HG03175 (cell line): Measurements from ENCODE around the gene S100A6.
"Not testable (repeated sequence)": the region's sequence is repeated elsewhere in the genome, so short reads cannot be mapped to it uniquely, and the experiment has no call there.

ENCODE experiments used
- ATAC-seq: cut with Tn5 transposase; IDR thresholded peaks from one replicate; pipeline ENCODE4 v1.9.1; 2021; ENCODE audit warnings: mild to moderate bottlenecking, moderate library complexity; ENCODE audit not compliant: unreplicated experiment

S100A6 gene

GRCh38 chr1:153535242-153536011 lies at the start of gene S100A6:
Gene S100A6 (minus strand): TSS chr1:153535991. CDS start chr1:153535339, 652 bp downstream.
- ATAC-seq, result no peak

- ATAC-seq, result no peak
These were observed 49.2 kb upstream of the S100A6 start for GRCh38 chr1:153585006-153585405.

- ATAC-seq, result no peak
These were observed 48.2 kb upstream of the S100A6 start for GRCh38 chr1:153583976-153584375.

GRCh38 chr1:153583514-153583913 lies 47.7 kb upstream of the S100A6 start:
- ATAC-seq, result not testable (repeated sequence)

- not testable (repeated sequence) for ATAC-seq
These were observed 47.0 kb upstream of the S100A6 start for GRCh38 chr1:153582836-153583235.

- no peak for ATAC-seq
These were observed 43.1 kb upstream of the S100A6 start for GRCh38 chr1:153578936-153579335.

- ATAC-seq, result no peak
These were observed 42.7 kb upstream of the S100A6 start for GRCh38 chr1:153578490-153578889.

GRCh38 chr1:153577624-153578051 lies 41.8 kb upstream of the S100A6 start:
- no peak for ATAC-seq

GRCh38 chr1:153577138-153577537 lies 41.3 kb upstream of the S100A6 start:
- ATAC-seq, result no peak

GRCh38 chr1:153575497-153575896 lies 39.7 kb upstream of the S100A6 start:
- not testable (repeated sequence) for ATAC-seq

GRCh38 chr1:153575081-153575491 lies 39.3 kb upstream of the S100A6 start:
- not testable (repeated sequence) for ATAC-seq

GRCh38 chr1:153573351-153573750 lies 37.6 kb upstream of the S100A6 start:
- no peak for ATAC-seq

GRCh38 chr1:153572569-153573015 lies 36.8 kb upstream of the S100A6 start:
- no peak for ATAC-seq

- no peak for ATAC-seq
These were observed 35.9 kb upstream of the S100A6 start for GRCh38 chr1:153571706-153572105.

GRCh38 chr1:153570874-153571273 lies 35.1 kb upstream of the S100A6 start:
- no peak for ATAC-seq

- ATAC-seq, result no peak
These were observed 33.7 kb upstream of the S100A6 start for GRCh38 chr1:153569465-153569864.

- ATAC-seq, result no peak
These were observed 32.7 kb upstream of the S100A6 start for GRCh38 chr1:153568367-153569099.

- no peak for ATAC-seq
These were observed 32.0 kb upstream of the S100A6 start for GRCh38 chr1:153567621-153568366.

- ATAC-seq, result no peak
These were observed 30.9 kb upstream of the S100A6 start for GRCh38 chr1:153566414-153567371.
